Retina (tissue), 1 donor: ENCODE measurements around the gene RELCH.

Experiments
- DNase-seq: peaks from one replicate; pipeline ENCODE4 v3.0.0-alpha.2; 2016

The RELCH gene

DNA sequence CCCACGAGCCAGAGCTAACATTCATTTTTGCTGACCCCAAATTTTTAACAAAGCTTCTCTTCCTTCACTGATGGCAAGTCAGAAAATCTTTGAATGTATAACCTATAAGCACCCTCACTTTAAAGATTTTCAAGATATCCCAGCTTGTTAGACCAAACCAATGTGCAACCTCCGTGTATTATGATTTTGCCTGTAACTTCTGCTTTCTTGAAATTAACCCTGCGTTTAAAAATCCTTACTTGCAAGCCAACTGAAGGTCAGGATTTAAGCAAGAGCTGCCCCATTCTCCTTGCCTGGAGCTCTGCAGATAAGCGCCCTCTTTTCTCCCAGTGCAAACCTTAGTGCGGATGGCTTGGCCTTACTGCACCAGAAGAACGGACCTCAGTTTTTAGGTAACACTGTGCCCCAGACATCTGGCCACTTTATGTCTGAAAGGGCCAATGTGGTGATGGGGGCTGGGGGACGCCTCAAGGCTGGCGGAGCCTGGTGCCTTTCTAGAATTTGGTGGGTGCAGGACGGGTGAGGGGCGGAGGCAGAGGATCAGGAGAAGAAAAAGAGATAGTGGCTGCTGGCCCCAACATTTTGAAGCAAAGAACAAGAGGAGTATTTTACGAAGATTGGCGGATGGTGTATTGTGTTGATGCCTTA is 137.2 kb downstream of the RELCH start:
- peak; percentile 51 for DNase-seq

DNA sequence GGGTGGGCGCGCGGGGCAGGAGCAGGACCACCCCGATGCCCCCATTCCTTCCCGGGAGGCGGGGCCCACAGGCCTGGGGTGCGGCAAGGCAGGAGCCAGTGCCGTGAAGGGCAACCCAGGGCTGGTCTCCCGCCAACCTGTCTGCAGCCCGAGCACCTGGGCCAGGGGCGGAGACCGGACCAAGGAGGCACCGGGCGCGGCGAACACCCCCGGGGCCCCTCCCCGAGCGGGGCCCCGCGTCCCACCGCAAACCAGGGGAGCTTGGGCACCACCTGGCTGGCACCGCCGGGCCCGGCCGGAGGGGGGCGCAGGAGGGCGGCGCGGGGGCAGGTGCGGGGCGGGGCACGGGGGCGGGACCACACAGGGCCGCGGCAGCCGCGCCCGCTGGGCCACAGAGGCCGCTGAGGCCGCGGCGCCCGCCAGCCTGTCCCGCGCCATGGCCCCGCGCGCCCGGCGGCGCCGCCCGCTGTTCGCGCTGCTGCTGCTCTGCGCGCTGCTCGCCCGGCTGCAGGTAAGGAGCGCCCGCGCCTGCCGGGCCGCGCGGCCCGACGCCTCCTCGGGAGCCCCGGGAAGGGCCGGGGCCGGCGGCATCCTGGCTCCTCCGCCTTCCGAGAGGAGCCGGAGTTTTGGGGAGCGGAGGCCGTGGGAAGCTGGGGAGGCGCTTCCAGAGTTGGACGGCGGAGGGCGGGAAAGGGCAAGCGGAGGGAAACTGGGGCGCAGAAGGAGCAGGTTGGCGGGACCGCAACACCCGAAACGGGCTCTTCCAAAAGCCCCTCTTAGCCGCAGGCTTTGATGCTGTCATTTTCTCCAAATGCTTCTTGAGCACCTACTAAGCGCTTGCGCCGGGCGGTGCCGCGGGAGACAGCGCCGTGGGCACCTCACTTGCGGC is 138.1 kb downstream of the RELCH start, which contains the start of gene TNFRSF11A:
Gene TNFRSF11A (plus strand): TSS at position 394 of the 889 bp plus-strand sequence. CDS start 43 bp downstream, at position 437.
- no peak for DNase-seq

DNA sequence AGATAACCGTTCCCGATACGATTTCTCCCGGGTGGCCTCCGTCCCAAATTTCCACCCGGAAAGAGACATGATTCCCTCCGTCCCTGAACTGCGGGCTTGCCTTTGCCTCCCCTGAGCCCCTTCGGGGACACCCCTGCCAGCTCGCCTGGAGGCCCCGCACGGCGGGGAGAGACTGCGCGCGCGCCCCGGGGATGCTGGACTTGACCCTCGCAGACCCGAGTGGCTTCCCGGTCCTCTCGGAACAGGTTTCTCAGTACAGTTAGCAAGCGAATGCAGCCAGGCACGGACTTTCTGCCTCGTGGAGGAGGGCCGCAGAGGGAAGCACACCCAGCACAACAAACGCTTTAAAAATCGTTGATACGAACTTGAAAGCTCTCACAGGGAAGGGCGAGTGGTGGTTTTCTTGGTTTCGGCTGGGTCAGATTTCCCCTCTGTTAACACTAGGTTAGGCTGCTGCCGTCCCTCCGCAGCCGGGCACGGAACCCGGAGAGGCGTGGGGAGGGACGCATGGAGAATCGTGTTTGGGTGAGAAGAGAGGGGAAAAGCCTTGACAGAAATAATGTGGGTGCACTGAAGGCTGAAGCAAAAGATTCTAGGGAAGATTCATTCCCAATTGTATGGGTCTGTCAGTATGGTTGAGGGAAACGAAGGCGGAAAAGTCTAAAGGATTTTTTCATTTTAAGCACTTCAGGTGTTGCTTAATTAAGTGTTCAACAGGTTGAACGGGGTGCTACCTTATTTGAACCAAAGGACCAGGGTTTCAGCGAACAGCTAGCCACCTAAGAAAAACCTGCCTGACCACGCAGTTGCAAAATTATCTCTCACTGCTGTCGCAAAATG is 139.0 kb downstream of the RELCH start:
- peak; percentile 80 for DNase-seq

DNA sequence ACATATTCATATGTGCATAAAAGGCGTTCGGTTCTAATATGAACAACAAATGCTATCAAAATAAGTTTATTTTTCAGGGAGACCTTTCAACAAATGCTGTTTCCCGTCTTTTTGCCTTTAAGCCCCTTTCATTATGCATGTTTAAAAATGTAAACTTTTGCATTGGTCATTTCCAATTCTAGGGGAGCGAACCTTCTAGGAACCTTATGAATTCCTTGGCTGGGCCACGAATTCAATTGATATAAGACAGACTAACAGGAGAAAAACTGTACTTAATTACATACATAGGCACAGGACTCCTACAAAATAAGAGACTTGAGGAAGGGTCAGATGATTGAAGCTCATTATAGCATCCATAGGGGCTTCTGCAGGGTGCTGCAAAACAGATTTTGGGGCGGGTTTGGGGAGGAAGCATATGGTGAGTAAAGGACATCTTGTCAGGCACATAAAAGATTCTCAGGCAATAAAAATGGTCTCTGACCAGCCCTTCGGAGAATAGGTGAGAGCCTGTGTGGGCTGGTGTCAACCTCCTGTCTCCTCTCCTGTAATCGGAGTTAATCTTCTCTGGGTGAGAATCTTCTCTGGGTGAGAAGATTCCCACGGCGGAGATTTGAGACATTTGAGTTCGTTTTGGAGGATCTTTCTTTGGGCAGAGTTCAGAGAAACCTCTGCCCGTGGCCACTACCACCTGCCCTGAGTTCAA is 139.7 kb downstream of the RELCH start:
- no peak for DNase-seq

DNA sequence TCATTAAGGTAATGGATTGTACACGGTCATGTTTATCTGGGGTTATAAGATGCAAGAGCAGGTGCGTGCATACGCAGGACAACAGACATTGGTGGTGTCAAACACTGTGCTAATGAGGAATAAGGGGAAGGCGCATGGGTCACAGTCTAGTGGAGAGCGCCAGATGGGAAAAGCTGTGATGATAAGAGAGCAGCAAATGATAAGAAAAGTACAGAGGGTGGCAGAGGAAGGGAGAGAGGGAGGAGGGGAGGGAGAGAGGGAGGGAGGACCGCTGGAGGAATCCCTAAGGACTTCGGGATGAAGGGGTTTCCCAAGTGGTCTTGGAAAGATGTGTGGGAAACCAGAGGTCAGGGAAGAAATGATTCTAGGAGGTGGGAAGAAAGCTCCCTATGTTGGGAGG is 140.9 kb downstream of the RELCH start:
- DNase-seq = no peak

DNA sequence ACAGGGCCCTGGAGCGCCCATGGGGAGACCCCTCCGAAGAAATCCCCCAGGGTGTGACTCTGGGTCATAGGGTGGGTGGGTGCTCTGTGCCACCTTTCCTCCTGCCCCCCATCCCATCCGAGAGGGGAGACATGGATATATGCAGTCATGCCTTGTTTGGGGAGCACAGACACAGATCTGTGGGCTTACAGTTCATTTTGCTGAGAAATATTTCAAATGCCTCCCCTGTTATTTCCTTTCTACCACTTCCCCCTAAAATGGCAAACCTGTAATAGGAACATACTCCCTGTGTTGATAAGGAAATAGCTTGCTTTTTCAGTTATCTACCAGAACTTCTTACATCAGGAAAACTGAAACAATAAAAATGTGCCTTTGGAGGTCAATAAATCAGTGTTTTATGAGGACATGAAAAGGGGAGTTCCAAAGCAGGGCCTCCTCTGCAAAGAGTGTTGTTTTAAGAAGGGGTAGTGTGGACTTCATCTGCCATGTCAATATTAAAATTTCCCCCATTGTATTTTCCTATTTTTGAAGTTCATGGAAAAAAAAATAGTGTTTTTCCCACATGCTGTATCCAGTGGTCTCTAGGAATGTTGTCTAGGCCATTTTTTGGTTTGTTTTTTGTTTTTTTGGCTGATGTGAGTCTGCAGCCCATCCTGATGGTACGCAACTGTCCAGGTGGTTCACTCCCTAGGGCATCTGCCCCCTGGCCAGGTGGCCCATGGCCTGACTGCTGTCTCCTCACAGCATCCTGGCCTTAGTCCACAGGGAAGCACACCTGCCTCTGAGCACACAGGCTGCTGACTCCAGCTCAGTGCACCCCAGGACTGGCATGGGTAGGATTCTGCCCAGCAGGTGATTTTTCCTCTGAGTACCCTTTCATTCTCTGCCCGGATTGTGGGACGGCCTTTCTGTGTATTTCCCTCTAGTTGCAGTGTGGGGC is 141.8 kb downstream of the RELCH start:
- no peak for DNase-seq

DNA sequence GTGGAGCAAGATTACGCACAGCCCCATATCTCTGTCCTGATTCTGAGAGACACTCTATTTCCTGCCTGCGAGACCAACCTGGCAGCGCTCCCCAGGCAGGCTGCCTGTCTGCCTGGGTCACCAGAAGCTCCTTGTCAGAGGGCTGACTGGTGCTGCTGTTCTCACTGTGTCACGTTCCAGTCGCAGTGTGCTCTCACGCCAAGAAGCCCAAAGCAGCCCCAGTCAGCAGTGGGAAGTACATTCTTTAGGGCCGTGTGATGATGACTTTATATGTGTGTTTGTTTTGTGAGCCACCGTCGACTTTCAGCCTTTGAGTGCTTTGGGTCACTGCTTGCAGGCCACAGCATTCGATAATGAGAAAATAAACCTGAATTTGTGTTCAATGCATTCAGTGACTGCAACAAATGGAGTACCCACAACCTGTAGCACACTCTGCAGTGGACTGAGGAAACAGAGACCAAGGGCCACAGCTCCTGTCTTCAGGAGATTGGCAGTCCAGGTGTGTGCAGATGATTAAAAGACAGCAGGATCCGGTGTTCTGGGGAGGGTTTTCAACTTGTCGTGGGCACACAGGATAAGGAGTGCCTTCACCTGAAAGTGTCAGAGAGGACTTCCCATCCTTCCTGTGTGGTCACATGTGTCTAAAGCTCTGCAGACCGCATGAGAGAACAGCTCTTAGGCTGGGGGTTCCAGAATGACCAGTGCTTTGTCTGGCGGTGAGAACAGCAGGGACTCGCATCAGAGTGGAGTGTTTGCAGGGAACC is 142.8 kb downstream of the RELCH start:
- no peak for DNase-seq

DNA sequence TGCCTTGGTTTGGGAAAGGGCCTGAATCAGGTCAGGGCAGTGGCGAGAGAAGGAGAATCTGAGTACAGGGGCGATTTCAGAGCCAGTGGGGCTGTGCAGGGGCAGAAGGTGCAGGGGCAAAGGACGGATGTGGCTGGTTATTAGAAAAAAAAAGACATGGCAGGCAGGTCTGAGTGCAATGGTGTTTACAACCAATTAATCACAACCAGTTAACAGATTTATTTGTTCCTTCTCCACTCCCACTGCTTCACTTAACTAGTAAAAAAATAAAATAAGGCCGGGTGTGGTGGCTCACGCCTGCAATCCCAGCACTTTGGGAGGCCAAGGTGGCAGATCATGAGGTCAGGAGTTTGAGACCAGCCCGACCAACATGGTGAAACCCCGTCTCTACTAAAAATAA is 143.6 kb downstream of the RELCH start:
- no peak for DNase-seq

DNA sequence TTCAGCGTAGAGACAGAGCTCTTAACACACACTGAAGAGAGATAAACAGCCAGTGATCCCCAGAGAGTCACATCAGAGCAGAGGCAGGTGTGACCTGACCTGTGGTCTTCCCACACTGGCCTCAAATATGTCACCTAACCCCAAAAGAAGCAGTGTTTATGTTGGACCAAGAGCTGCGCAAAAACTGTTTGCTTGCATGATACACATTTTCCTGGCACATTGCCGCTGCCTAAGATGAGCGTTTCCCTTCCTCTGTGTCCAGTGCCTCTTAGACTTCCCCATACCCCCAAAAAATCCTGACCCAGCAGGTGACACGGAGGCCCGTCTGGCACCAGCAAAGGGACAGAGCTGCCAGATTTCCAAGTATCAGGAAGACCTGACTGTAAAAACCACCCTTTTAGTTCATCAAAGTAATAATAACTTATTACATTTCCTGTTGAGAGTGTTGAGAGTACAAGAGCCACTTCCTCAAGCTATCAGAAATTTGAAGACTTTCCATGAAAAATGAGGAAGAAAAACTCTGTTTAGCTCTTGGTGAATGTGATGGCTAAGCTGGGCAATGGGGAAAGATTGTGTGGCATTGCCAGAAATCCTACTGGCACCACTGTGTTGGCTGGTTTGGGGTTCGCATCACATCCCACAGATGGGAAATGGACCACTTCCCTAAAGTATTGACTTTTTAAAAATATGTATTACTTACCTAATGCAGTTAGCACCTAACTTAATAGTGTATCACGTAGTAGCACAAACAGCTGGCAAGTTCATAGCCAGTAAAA is 144.7 kb downstream of the RELCH start:
- no peak for DNase-seq

DNA sequence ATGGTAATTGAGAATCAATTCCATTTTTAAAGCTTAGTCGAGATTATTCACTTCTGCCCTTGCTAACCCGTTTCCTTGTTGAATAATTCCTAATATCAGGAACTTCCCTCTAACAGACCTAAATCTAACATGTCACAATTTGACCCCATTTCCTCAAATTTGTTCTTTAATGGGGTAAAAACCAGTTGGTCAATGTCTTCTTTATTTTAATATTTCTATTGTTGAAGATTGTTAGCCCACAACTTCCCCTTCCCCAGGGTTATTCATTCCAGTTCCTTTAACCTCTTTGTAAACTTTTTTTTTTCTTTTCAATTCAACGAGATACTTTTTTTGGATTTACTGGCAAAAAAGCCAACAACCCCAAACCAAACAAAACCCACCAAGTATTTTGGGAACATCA is 145.4 kb downstream of the RELCH start:
- DNase-seq = no peak

DNA sequence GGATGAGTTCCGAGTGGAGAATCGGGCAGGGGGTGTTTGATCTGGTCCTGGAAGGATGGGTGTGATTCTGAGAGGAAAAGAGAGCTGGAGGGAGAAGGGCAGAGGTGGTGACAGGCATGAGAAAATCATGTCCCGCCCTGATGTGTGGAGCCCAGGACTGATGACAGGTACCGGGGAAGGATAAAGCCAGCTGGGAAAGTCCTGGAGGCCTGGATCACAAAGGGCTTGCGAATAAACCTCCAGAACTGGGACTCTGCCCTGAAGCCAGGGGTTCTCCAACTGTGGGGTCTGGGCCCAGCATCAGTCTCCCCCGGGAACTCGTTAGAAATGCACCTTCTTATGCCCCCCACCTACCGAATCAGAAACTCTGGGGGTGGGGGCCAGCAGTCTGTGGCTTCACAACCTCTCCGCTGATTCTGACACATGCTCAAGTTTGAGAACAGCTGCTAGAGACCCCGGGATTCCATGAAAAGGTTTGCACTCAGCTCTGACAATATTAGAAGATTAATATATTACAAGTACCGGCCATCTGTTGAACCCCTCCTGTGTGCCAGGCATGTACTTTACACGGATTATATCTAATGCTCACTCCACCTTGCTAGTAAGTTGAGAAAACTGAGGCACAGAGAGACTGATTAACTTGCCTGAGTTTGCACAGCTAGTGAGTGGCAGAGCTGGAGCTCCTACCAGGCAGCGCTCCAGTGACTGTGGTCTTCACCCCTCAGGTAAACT is 146.1 kb downstream of the RELCH start:
- no peak for DNase-seq

DNA sequence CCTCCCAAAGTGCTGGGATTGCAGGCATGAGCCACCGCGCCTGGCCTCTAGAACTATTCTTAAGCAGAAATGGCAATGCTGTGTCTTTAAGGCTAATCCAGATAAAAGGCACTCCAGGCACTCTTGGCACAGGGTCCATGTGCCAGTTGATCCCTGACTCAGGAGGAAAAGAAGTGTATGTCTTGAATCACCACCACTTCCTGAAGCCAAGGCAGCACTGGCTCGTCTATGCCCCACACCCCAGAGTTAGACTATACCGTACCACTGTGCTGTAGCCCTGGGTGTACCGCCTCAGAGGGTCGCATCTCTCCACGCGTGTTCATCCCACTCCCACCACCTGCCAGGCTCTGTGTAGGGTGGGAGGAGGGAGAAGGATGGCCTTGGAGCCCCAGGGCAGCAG is 147.1 kb downstream of the RELCH start:
- no peak for DNase-seq

DNA sequence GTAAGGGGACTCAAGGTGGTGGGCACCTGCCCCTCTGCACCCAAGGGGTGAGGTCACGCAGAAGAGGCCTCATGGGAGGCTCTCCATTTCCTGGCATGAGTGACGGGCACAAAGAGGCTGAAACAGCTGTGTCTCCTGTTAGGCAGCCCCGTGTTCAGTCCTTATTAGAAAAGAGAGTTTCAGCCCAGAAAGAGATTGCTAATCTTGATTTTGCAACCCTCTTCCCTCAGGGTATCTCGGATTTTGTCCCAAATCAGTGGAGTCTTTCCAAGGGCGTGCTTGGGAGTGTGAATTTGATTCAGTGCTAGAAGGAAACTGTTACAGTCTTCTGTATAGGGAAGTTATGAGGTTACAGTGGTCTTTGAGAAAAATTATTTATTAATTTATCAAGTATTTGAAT is 148.4 kb downstream of the RELCH start:
- no peak for DNase-seq

DNA sequence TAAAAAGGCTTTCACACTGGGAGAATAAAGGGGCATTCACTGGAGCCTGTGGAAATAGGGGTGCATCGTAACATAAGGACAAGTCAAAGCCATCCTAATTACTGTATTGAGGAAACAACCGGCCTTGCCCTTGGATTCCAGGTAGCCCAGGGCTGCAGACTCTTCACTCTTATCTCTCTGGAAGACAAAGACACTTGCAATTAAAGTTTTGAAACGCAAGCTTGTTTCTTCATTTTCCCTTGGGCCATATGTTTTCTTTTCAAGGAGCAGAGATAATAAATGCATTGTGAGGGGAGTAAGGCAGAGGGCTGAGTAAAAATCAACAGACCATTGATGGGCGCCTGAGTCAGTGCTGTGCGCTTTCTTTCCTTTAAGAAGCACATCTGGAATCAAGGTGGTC is 149.6 kb downstream of the RELCH start:
- DNase-seq = no peak

DNA sequence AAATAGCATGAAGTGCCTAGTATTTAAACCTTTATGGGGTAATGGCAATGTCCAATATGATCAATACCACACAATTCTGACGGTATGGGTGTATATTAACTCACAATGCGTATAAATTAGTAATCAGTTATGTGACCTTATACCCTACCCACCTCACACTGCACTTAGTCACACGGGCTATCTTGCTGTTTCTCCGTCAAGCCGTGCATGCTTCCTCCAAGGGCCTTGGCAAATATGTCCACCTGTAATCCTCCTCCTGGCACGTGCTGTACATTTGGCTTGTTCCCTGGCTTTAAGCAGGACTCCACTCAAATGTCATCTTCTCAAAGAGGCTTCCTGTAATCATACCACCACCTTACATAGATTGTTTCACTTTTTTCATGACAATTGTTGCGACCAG is 150.3 kb downstream of the RELCH start:
- no peak for DNase-seq

DNA sequence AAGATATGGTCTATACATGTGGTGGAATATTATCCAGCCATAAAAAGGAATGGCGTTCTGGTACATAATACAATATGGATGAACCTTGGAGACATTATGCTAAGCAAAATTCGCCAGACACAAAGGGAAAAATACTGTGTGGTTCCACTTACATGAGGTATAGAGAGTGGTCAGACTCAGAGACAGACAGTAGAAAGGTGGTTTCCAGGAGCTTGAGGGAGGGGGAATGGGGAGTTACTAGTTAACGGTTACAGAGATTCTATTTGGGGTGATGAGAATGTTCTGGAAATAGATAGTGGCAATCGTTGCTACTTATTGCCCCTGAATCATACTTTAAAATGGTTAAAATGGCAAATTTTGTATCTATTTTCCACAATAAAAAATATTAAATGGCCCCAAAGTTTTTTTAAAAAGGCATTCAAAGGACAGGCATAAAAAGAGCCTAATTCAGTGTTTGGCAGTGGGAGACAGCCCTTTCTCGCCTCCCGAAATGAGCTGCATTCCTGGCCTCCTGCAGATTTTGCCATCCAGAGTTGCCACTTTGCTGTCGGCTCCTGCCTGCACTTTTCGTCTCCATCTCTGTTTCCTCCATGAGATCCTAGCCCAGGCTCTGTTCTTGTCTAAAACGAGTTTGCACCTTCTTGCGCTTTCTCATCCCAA is 151.5 kb downstream of the RELCH start:
- no peak for DNase-seq

DNA sequence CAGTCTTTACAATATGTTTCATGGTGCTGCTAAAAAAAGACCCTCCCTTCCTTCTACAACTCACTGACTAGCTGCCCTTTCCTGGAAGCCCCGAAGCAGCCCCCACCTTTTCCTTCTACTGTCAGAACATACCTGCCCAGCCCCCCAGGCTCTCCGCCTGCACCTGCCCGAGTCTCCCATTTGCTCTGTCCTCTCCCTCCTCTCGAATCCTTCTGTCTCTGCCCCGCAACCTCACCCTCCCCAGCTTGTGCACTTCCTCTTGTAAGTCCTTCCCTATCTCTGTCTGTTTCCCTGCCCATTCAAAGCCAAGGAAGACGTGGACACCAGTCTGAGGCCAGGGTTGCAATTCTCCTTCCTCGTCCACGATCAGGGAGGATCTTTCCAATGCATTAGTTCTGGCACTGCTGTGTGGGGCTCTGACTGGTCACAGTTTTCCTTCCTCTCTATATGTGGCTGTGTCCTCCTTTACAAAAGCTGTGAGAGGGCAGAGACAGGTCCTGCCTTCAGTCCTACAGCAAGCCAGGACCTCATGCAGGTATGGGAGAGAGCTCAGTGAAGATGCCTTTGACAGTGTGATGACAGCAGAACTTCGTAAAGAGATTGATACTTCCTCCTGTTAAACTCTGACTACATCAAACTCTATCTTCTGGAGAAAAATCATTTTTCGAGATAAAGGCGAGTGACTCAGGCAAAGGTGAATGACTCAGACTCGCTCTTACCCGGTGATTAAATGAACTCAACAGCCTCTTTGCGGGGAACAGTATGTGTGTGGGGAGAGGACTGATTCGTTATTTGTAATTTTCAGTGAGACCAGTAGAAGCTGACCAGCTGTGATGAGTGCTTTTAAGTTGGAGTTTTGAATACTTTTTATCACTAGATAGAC is 152.3 kb downstream of the RELCH start:
- no peak for DNase-seq

DNA sequence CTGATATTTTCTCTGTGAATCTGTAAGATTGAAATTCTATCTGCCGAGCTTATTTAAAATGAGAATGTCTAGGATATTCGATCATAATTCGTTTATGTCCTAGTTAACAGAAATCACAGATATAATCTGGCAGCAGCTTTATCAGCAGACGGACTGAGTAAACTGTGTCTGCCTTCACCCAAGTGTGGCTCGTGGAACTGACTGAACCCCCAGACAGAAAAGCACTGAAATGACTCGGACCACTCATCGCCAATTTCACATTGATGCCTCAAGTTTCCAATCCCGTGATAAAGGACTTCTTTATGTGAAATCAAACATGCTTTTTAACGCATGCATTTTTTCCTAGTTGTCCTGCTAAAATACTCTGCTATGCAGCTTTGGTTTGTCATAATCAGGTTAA is 153.9 kb downstream of the RELCH start:
- DNase-seq = no peak
